Gastroesophageal sphincter (tissue), 4 donors: ENCODE data around the gene BCAS3. TPM values are rescaled to one million over a fixed set of nuclear protein-coding genes. Genes with fewer than 3 reads are reported as not detected.
A peak's percentile ranks its signal among the peaks of the same experiment; 100 is the strongest.

Experiments
- ATAC-seq: fragments of 150-250 bp; one replicate; pipeline ENCODE4 v1.9.1; 2016; ENCODE audit warnings: mild to moderate bottlenecking, moderate library complexity
- H3K27ac ChIP-seq, 4 donors: fragments of 200-600 bp; sonication (generic) in 3 of 4; 1 replicate in 3 of 4; 2 replicates in 1 of 4; pipeline ENCODE4 v1.5.1; 2016 to 2019
- H3K27me3 ChIP-seq: fragments of 200-600 bp; sonication (generic); one replicate; pipeline ENCODE4 v1.5.1; 2019
- H3K36me3 ChIP-seq, 2 donors: fragments of 200-600 bp; sonication (generic); one replicate each; pipeline ENCODE4 v1.5.1; 2019; ENCODE audit warnings: control low read depth in 1 of 2
- H3K4me1 ChIP-seq, 3 donors: fragments of 200-600 bp; sonication (generic); 1 replicate in 2 of 3; 2 replicates in 1 of 3; pipeline ENCODE4 v1.5.1; 2016 to 2019; ENCODE audit warnings: control low read depth in 2 of 3
- H3K4me3 ChIP-seq, 2 donors: fragments of 200-600 bp; sonication (generic); one replicate each; pipeline ENCODE4 v1.5.1; 2019; ENCODE audit warnings: mild to moderate bottlenecking in 1 of 2, moderate library complexity in 1 of 2
- H3K9me3 ChIP-seq, 3 donors: fragments of 200-600 bp; sonication (generic); one replicate each; pipeline ENCODE4 v1.5.1; 2017 to 2019; ENCODE audit warnings: control low read depth in 2 of 3
- EP300 ChIP-seq: sonication (generic); formaldehyde crosslinking; IDR thresholded peaks from one replicate; pipeline ENCODE4 v1.6.1; 2017; ENCODE audit warnings: antibody characterized with exemption, mild to moderate bottlenecking
- POLR2A ChIP-seq, 2 donors: fragments of 450-650 bp; IDR thresholded peaks; one replicate each; pipeline ENCODE4 v1.6.1; 2017; ENCODE audit warnings: antibody characterized with exemption in 2 of 2, mild to moderate bottlenecking in 2 of 2, moderate library complexity in 1 of 2
- POLR2AphosphoS5 ChIP-seq: sonication (generic); formaldehyde crosslinking; IDR thresholded peaks from one replicate; pipeline ENCODE4 v1.6.1; 2017; ENCODE audit warnings: antibody characterized with exemption
- WGBS, 2 donors: methylation state at CpG; one replicate each; pipeline ENCODE4 v1.1.5; 2018; ENCODE audit warnings: low coverage in 1 of 2; 5-methylcytosine and 5-hydroxymethylcytosine counted together
- total RNA-seq, 4 donors: library from RNA; depleted of rRNA; stranded (reverse); fragments of >200 nt; gene quantifications; one replicate each; pipeline ENCODE4 v1.1.0, GENCODE V29; 2016
- TF ChIP-seq, protein P1 (sequence below), 4 experiments: fragments of 200-600 bp in 2 of 4; fragments of 450-650 bp in 2 of 4; sonication (generic) in 1 of 4; IDR thresholded peaks; one replicate each; pipeline ENCODE4 v1.5.1; 2017 to 2019; ENCODE audit warnings: antibody characterized with exemption in 4 of 4, mild to moderate bottlenecking in 2 of 4, moderate library complexity in 2 of 4

Gene BCAS3
- total RNA-seq, 4 donors from 2014 or later = 18.8 to 37.0 (median 34.5) TPM

DNA sequence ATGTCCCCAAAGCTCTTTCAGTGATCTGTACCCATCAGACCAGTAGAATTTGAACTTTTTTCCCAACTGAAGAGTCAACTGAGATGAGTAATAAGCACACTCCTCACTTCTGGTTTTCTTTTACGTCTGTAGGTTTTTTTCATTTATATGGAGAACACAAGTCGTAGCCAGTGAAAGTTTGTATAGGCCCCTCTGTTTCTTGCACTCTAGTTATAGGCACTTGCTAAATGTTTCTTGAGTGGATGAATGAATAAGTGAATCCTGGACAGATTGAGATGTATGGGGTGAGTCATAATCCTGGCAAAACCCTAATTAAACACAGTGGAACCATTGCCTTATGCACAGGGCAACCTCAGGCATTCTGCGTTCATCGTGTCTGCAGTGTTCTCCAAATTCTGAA lies 528.3 kb downstream of the BCAS3 start:
- TF ChIP-seq POLR2A (IDR thresholded peaks at IDR 0.05) (no peak), POLR2AphosphoS5 (no peak), EP300 (no peak)
- TF ChIP-seq, protein P1, sequence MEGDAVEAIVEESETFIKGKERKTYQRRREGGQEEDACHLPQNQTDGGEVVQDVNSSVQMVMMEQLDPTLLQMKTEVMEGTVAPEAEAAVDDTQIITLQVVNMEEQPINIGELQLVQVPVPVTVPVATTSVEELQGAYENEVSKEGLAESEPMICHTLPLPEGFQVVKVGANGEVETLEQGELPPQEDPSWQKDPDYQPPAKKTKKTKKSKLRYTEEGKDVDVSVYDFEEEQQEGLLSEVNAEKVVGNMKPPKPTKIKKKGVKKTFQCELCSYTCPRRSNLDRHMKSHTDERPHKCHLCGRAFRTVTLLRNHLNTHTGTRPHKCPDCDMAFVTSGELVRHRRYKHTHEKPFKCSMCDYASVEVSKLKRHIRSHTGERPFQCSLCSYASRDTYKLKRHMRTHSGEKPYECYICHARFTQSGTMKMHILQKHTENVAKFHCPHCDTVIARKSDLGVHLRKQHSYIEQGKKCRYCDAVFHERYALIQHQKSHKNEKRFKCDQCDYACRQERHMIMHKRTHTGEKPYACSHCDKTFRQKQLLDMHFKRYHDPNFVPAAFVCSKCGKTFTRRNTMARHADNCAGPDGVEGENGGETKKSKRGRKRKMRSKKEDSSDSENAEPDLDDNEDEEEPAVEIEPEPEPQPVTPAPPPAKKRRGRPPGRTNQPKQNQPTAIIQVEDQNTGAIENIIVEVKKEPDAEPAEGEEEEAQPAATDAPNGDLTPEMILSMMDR (IDR thresholded peaks at IDR 0.05) = no peak
- WGBS, 2 donors = 90 to 92% methylated on average over 3 to 4 of the region's 4 CpGs
- H3K9me3 ChIP-seq = no peaks in the 10 kb centered on the region
- no peak overlapping the region for H3K4me3 ChIP-seq
- H3K36me3 ChIP-seq = no peaks in the 10 kb centered on the region
- H3K27ac ChIP-seq = peak overlapping the region in 1 of 4 donors; percentile 22
- H3K4me1 ChIP-seq = peaks cover 12 to 76% (median 14%) of the 10 kb centered on the region in 3 donors
- no peak for ATAC-seq
- H3K27me3 ChIP-seq = no peaks in the 10 kb centered on the region

DNA sequence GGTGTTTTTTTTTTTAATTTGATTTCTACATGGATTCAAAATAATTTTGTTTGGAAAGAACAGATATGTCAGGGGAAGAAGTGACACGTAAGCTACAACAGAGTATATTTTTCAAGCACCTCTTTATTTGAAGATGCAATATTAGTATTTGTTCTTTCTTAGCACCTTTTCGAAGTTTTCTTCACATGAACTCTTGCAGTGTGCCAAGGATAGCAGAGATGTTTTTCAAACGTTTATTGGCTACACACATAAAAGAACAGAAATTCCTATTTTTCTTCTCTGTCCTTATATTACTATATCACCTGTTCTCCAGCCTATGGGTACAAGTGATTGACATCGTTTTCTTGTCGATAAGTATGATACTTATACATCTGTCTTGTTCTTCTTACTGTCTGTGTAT lies 529.3 kb downstream of the BCAS3 start:
- Histone ChIP-seq H3K27ac (no peak overlapping the region), H3K9me3 (no peaks in the 10 kb centered on the region), H3K27me3 (no peaks in the 10 kb centered on the region), H3K4me3 (no peak overlapping the region), H3K4me1 (peaks cover 12 to 73% (median 14%) of the 10 kb centered on the region in 3 donors), H3K36me3 (no peaks in the 10 kb centered on the region)
- WGBS, 2 donors = 89 to 92% methylated on average over 5 of the region's 5 CpGs
- no peak for TF ChIP-seq POLR2A (IDR thresholded peaks at IDR 0.05)
- ATAC-seq = no peak

DNA sequence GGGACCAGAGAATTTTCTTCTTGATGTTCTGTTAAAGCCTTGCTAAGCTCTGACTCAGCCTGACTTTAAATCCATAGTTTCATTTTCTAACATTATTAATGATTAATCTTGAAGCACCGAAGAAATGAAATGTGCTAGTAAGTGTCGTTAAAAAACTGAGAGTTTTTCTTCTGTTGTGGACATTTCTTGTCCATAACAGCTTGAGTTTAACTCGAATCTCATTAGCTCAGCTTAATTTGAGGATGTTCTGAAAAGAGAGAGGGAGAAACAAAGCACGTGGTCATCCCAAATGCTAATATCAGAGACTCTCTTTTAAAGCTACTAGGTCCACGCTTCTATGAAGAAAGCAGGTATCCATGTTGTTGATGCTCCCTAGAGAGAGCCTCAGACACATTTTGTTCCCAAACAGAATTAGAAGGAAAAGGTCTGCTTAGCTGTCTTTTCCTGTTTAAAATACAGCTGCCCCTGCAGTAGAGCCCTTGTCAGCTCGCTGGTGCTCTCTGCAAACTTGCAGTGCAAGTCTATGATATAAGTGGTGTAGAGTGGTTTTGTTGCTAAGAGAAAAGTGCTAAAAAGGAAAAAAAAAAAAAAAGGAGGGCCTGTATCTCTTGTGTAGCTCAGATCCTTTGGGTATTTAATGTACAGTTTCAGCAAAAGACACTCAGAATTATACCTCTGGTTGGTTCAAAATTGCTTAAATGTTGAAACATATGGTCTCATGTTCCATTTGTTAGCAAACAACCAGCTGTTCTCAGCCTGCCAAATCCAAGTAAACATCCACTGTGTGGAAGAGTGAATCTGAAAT lies 530.9 kb downstream of the BCAS3 start:
- peak overlapping the region; percentile 76 to 80 (median 78) for H3K27ac ChIP-seq
- peak; percentile 19 for ATAC-seq
- 17 to 22% methylated on average over 4 to 6 of the region's 6 CpGs for WGBS, 2 donors
- H3K9me3 ChIP-seq = no peaks in the 10 kb centered on the region
- no peaks in the 10 kb centered on the region for H3K27me3 ChIP-seq
- H3K4me1 ChIP-seq = peaks cover 12 to 60% (median 14%) of the 10 kb centered on the region in 3 donors
- H3K4me3 ChIP-seq = peak overlapping the region in 1 of 2 donors; percentile 21
- TF ChIP-seq POLR2AphosphoS5 (no peak), EP300 (no peak), POLR2A (IDR thresholded peaks at IDR 0.05) (no peak)
- TF ChIP-seq, protein P1 (IDR thresholded peaks at IDR 0.05) = no peak
- no peaks in the 10 kb centered on the region for H3K36me3 ChIP-seq

DNA sequence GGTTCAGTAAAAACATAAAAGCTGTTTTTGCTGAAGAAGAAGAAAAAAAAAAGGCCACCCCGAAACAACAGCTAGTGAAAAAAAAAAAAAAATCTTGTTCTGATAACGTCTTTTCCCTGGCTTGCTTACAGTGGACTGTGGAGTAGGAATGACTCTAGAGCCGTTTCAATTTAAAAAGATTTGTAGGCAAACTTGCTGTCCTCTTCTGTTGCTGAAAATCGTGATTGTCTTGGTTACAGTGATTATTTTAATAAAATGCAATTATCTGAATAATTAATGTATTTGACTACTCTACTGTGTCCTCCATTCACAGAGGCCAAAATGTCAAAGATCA lies 531.4 kb downstream of the BCAS3 start:
- Histone ChIP-seq H3K4me1 (peaks cover 11 to 54% (median 12%) of the 10 kb centered on the region in 3 donors), H3K9me3 (no peaks in the 10 kb centered on the region), H3K36me3 (no peaks in the 10 kb centered on the region), H3K27ac (peak overlapping the region; percentile 76 to 80 (median 78)), H3K27me3 (no peaks in the 10 kb centered on the region), H3K4me3 (peak overlapping the region in 1 of 2 donors; percentile 21)
- 14 to 20% methylated on average over 1 to 4 of the region's 4 CpGs for WGBS, 2 donors
- TF ChIP-seq, protein P1 (IDR thresholded peaks at IDR 0.05) = no peak
- TF ChIP-seq EP300 (no peak), POLR2A (IDR thresholded peaks at IDR 0.05) (no peak), POLR2AphosphoS5 (no peak)
- ATAC-seq = no peak

DNA sequence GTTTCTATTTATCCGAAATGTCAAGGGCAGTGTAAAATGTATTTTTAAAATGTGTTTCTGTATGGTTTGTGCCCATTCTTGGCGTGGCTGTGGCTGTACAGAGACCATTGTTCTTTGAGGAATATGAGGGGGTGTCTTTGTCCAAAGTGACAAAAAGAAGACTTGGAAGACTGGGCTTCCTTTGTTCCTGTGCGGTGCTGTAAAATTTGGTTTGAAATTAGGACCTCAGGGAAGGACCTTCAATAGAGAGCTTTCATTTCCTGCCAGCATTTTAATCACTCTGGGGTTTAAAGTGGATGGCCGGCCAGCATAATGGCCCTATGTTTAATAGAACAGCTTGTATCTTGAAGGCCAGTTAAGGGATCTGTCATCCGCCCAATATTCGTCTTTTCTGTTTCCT lies 531.9 kb downstream of the BCAS3 start:
- no peak for ATAC-seq
- Histone ChIP-seq H3K27ac (peak overlapping the region; percentile 65 to 79 (median 76)), H3K4me1 (peaks cover 11 to 50% (median 12%) of the 10 kb centered on the region in 3 donors), H3K36me3 (no peaks in the 10 kb centered on the region), H3K9me3 (no peaks in the 10 kb centered on the region), H3K27me3 (no peaks in the 10 kb centered on the region), H3K4me3 (no peak overlapping the region)
- 8 to 12% methylated on average over 6 of the region's 6 CpGs for WGBS, 2 donors
- TF ChIP-seq, protein P1 (IDR thresholded peaks at IDR 0.05) = no peak
- no peak for TF ChIP-seq POLR2A (IDR thresholded peaks at IDR 0.05)
- no peak for TF ChIP-seq POLR2AphosphoS5
- TF ChIP-seq EP300 = no peak
